ENCODE data around the gene IPO4.

- TF ChIP-seq CTCF (IDR thresholded peaks at IDR 0.05 in 2 of 3, conservative IDR thresholded peaks at IDR 0.05 in 1 of 3; ENCODE audit: control insufficient read depth in 2 of 3, extremely low read depth in 1 of 3, insufficient read depth in 1 of 3, low read depth in 3 of 3, low read length in 3 of 3) = no peak
- TF ChIP-seq POLR2A (IDR thresholded peaks at IDR 0.05; ENCODE audit: low read depth, low read length) = peak; percentile 62
- TF ChIP-seq NFYB (IDR thresholded peaks at IDR 0.05; ENCODE audit: insufficient read depth, low read depth, low read length) = no peak
- TF ChIP-seq TARDBP (IDR thresholded peaks at IDR 0.05; ENCODE audit: borderline replicate concordance) = no peak
- TF ChIP-seq USF1 (IDR thresholded peaks at IDR 0.05; ENCODE audit: borderline replicate concordance, extremely low read length, insufficient read depth, low read depth, low read length) = no peak
- no peak for TF ChIP-seq TBL1XR1 (IDR thresholded peaks at IDR 0.05; ENCODE audit: low read depth, low read length)
- no peak for TF ChIP-seq CBFB (IDR thresholded peaks at IDR 0.05; ENCODE audit: low read depth)
- no peak for TF ChIP-seq BCL11A (IDR thresholded peaks at IDR 0.05; ENCODE audit: low read depth, low read length)
Observed at GRCh38 chr14:24179961-24180796, 8.4 kb downstream of the IPO4 start.

All from GM12878 (cell line).